DND-41 (cell line): ENCODE measurements around the gene SWAP70.

ENCODE experiments used
- EZH2 ChIP-seq: IDR thresholded peaks from 3 replicates; pipeline ENCODE4 v1.6.1; 2012; ENCODE audit warnings: borderline replicate concordance, low read depth, mild to moderate bottlenecking, moderate library complexity, low read length, inconsistent platforms; ENCODE audit not compliant: severe bottlenecking
- TF ChIP-seq, protein P1 (sequence below): IDR thresholded peaks from 2 replicates; pipeline ENCODE4 v1.5.1; 2012; ENCODE audit warnings: borderline replicate concordance, low read length, moderate library complexity, mild to moderate bottlenecking; ENCODE audit not compliant: poor library complexity, severe bottlenecking; ENCODE audit errors: extremely low read depth

DNA sequence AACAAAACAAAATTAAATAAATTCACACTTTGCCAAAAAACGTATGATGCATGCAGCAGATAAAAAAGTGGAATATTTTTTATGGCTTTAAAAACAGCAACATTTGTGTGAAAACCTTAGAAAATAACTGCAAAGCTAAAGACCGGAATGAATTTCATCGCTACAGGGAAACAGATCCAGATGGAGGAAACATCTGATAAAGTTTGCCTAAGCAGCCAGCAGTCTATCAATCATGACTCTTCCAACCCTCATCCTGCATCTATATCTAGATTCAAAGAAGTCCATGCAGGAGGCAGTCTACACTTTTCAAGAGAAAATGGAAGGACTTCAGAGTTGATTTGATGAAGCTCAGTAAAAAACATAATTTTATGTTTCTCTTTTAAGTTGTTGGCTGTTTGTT, 126.8 kb downstream of the SWAP70 start:
- no peak for TF ChIP-seq EZH2
- TF ChIP-seq, protein P1, sequence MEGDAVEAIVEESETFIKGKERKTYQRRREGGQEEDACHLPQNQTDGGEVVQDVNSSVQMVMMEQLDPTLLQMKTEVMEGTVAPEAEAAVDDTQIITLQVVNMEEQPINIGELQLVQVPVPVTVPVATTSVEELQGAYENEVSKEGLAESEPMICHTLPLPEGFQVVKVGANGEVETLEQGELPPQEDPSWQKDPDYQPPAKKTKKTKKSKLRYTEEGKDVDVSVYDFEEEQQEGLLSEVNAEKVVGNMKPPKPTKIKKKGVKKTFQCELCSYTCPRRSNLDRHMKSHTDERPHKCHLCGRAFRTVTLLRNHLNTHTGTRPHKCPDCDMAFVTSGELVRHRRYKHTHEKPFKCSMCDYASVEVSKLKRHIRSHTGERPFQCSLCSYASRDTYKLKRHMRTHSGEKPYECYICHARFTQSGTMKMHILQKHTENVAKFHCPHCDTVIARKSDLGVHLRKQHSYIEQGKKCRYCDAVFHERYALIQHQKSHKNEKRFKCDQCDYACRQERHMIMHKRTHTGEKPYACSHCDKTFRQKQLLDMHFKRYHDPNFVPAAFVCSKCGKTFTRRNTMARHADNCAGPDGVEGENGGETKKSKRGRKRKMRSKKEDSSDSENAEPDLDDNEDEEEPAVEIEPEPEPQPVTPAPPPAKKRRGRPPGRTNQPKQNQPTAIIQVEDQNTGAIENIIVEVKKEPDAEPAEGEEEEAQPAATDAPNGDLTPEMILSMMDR, result no peak
